ENCODE results near the gene TMEM163. TPM values are rescaled to one million over a fixed set of nuclear protein-coding genes. Genes with fewer than 3 reads are reported as not detected.
"Not testable (repeated sequence)": the region's sequence is repeated elsewhere in the genome, so short reads cannot be mapped to it uniquely, and the experiment has no call there.

Gene TMEM163
- total RNA-seq, 1 donor from 2014 or later = 6.0 TPM

GRCh38 chr2:134725876-134726275 lies 7.1 kb upstream of the TMEM163 start:
- Mint-ChIP-seq H3K36me3 (ENCODE audit: low read depth) (no peaks in the 10 kb centered on the region), H3K27ac (no peak overlapping the region), H3K4me3 (no peak overlapping the region), H3K27me3 (peaks cover 8% of the 10 kb centered on the region), H3K4me1 (no peaks in the 10 kb centered on the region), H3K9me3 (no peaks in the 10 kb centered on the region)
- intact Hi-C loops (cut with micrococcal nuclease) = no loop called here
- ChIA-PET POLR2A (interaction anchor here (0.5 kb wide), 1 partner anchor 35 kb away, joined by 3 read pairs; no protein-coding TSS in a partner anchor), CTCF (no interaction called here)
- no peak for DNase-seq
- no peak for ATAC-seq (ENCODE audit: low read depth)
- TF ChIP-seq, protein P1, sequence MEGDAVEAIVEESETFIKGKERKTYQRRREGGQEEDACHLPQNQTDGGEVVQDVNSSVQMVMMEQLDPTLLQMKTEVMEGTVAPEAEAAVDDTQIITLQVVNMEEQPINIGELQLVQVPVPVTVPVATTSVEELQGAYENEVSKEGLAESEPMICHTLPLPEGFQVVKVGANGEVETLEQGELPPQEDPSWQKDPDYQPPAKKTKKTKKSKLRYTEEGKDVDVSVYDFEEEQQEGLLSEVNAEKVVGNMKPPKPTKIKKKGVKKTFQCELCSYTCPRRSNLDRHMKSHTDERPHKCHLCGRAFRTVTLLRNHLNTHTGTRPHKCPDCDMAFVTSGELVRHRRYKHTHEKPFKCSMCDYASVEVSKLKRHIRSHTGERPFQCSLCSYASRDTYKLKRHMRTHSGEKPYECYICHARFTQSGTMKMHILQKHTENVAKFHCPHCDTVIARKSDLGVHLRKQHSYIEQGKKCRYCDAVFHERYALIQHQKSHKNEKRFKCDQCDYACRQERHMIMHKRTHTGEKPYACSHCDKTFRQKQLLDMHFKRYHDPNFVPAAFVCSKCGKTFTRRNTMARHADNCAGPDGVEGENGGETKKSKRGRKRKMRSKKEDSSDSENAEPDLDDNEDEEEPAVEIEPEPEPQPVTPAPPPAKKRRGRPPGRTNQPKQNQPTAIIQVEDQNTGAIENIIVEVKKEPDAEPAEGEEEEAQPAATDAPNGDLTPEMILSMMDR (IDR thresholded peaks at IDR 0.05) = no peak

DNA sequence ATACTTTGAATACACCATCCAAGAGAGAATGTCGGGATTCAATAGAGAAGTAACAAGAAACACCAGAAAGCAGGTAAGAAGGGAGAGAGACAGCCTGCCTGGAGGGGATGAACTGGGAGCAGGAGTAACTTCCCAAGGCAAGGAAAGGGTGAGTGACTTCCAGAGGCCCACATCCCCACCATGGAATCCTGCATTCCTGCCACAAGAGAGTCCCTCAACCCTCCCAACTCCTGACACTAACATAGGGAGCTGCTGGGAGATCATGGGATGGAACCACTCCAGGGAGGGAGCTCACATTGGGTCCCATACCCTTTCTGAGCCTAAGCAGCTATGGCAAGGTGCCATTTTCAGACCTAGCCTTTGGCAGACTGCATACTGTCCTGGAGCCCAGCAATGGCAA lies 5.5 kb upstream of the TMEM163 start:
- POLR2A ChIA-PET = no interaction called here
- no peak overlapping the region for H3K4me3 Mint-ChIP-seq
- peaks cover 15% of the 10 kb centered on the region for H3K27me3 Mint-ChIP-seq
- no peak overlapping the region for H3K27ac Mint-ChIP-seq
- ATAC-seq (ENCODE audit: low read depth) (no peak), DNase-seq (no peak)
- intact Hi-C loops (cut with micrococcal nuclease) = no loop called here
- H3K36me3 Mint-ChIP-seq (ENCODE audit: low read depth) = no peaks in the 10 kb centered on the region
- TF ChIP-seq, protein P1 (IDR thresholded peaks at IDR 0.05) = no peak
- CTCF ChIA-PET = no interaction called here
- H3K9me3 Mint-ChIP-seq = no peaks in the 10 kb centered on the region
- H3K4me1 Mint-ChIP-seq = peaks cover 4% of the 10 kb centered on the region

- not testable (repeated sequence) for H3K4me1 Mint-ChIP-seq
These were observed 4.9 kb upstream of the TMEM163 start for GRCh38 chr2:134723742-134724141.

GRCh38 chr2:134722728-134723127 lies 3.9 kb upstream of the TMEM163 start:
- CTCF ChIA-PET = no interaction called here
- Mint-ChIP-seq H3K36me3 (ENCODE audit: low read depth) (no peaks in the 10 kb centered on the region), H3K4me3 (no peak overlapping the region), H3K9me3 (no peaks in the 10 kb centered on the region), H3K4me1 (peaks cover 5% of the 10 kb centered on the region), H3K27ac (no peak overlapping the region), H3K27me3 (peaks cover 12% of the 10 kb centered on the region)
- intact Hi-C loops (cut with micrococcal nuclease) = no loop called here
- POLR2A ChIA-PET = no interaction called here
- TF ChIP-seq, protein P1 (IDR thresholded peaks at IDR 0.05) = no peak
- no peak for DNase-seq
- no peak for ATAC-seq (ENCODE audit: low read depth)

More at GRCh38 chr2:134723742-134724141, 4.9 kb upstream of the TMEM163 start:
- CTCF ChIA-PET; DNase-seq; intact Hi-C loops (cut with micrococcal nuclease); H3K4me3 Mint-ChIP-seq; POLR2A ChIA-PET; H3K27ac Mint-ChIP-seq; H3K36me3 Mint-ChIP-seq (ENCODE audit: low read depth); H3K9me3 Mint-ChIP-seq; ATAC-seq (ENCODE audit: low read depth): not testable (repeated sequence)
- H3K27me3 Mint-ChIP-seq = peaks cover 13% of the 10 kb centered on the region

DNA sequence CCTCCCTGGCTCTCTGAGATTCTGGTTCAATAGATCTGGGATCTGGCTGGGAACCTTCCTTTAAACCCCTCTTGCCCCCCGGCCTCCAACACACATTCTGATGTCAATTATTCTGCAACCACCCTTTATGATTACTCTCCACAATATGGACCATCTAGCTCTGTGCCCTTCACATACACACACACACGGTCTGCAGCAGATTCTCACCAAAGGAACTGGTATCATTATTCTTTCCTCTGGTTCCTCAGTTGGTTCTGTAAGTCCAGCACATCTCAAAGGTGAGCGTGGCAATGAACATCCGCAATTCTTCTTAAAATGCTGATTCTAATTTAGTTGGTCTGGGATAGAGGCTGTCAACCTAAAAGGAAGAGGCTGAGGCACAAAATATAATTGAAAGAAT lies 2.8 kb upstream of the TMEM163 start:
- H3K36me3 Mint-ChIP-seq (ENCODE audit: low read depth) = no peaks in the 10 kb centered on the region
- no peak overlapping the region for H3K27ac Mint-ChIP-seq
- H3K9me3 Mint-ChIP-seq = no peaks in the 10 kb centered on the region
- ChIA-PET CTCF (no interaction called here), POLR2A (no interaction called here)
- H3K27me3 Mint-ChIP-seq = peaks cover 21% of the 10 kb centered on the region
- intact Hi-C loops (cut with micrococcal nuclease) = no loop called here
- TF ChIP-seq, protein P1 (IDR thresholded peaks at IDR 0.05) = no peak
- no peak overlapping the region for H3K4me3 Mint-ChIP-seq
- DNase-seq (no peak), ATAC-seq (ENCODE audit: low read depth) (no peak)
- peaks cover 13% of the 10 kb centered on the region for H3K4me1 Mint-ChIP-seq

All from activated B cell treated with CpG ODN at 0.5 μM for 24 hours (primary cell).